Thyroid gland (tissue), 4 donors: ENCODE data around the gene TSSK3. TPM values are rescaled to one million over a fixed set of nuclear protein-coding genes. Genes with fewer than 3 reads are reported as not detected.

Experiments used
- DNase-seq, 2 donors: peaks; one replicate each; pipeline ENCODE4 v3.0.0-alpha.2; 2019
- H3K27ac ChIP-seq, 3 donors: fragments of 200-600 bp; sonication (generic); 1 replicate in 2 of 3; 2 replicates in 1 of 3; pipeline ENCODE4 v1.5.1; 2016 to 2019; ENCODE audit warnings: mild to moderate bottlenecking in 1 of 3, moderate library complexity in 1 of 3
- H3K27me3 ChIP-seq: fragments of 200-600 bp; sonication (generic); one replicate; pipeline ENCODE4 v1.5.1; 2019
- H3K36me3 ChIP-seq, 2 donors: fragments of 200-600 bp; sonication (generic); one replicate each; pipeline ENCODE4 v1.5.1; 2016 to 2019
- H3K4me1 ChIP-seq, 2 donors: fragments of 200-600 bp; sonication (generic); one replicate each; pipeline ENCODE4 v1.5.1; 2017 to 2019
- H3K4me3 ChIP-seq, 3 donors: fragments of 200-600 bp; sonication (generic); replicated peaks in 1 of 3; 1 replicate in 2 of 3; 2 replicates in 1 of 3; pipeline ENCODE4 v1.5.1; 2016; ENCODE audit warnings: mild to moderate bottlenecking in 1 of 3
- H3K9me3 ChIP-seq: fragments of 200-600 bp; sonication (generic); one replicate; pipeline ENCODE4 v1.5.1; 2017
- POLR2A ChIP-seq, 2 donors: fragments of 450-650 bp; IDR thresholded peaks; one replicate each; pipeline ENCODE4 v1.6.1; 2017; ENCODE audit warnings: antibody characterized with exemption in 2 of 2, mild to moderate bottlenecking in 2 of 2, moderate library complexity in 1 of 2
- WGBS, 2 donors: methylation state at CpG; one replicate each; pipeline ENCODE4 v1.1.5; 2017; 5-methylcytosine and 5-hydroxymethylcytosine counted together
- intact Hi-C: fragments of 100-400 bp; cut with DNase I; formaldehyde crosslinking; loops from one replicate; pipeline ENCODE4 v1.15.1; 2023
- total RNA-seq, 4 donors: library from RNA; depleted of rRNA; stranded (reverse); fragments of >200 nt; gene quantifications; one replicate each; pipeline ENCODE4 v1.2.3, GENCODE V29; 2016
- TF ChIP-seq, protein P1 (sequence below), 6 experiments: fragments of 200-600 bp in 3 of 6; fragments of 450-650 bp in 3 of 6; sonication (generic) in 3 of 6; IDR thresholded peaks; one replicate each; pipeline ENCODE4 v1.5.1; 2016 to 2019; ENCODE audit warnings: antibody characterized with exemption in 6 of 6, mild to moderate bottlenecking in 2 of 6, inconsistent platforms in 1 of 6, moderate library complexity in 1 of 6

The TSSK3 gene
- total RNA-seq, 4 donors from 2014 or later = 1.2 to 6.0 (median 2.9) TPM

DNA sequence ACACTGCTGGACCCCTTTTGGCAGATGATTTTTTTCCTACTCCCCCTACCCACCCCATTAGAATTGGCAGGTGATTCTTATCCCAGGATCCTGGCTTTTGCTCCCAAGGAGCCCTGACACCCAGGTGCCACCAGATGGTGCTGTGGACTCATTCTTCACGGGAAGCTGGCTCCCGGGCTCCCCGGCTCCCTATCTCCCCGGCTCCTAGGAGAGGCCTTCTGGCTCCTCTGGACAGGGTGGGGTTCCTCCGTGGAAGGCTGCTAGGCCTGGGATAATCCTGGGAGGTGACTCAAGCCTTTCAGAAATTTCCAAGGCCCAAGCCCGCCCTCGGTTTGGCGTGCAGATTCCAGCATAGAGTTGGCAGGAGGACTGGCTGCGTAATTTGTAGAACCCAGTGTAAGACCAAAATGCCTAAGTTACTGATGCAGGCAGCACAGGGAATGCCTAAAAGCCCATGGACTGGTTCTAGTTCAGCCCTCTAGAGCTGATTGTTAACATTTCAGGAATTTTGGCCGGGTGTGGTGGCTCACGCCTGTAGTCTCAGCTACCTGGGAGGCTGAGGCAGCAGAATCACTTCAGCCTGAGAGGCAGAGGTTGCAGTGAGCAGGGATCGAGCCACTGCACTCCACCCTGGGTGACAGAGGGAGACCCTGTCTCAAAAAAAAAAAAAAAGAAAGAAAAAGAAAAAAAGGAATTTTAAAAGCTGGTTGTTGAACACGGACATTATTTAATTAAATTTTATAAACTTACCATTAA is 38.7 kb downstream of the TSSK3 start:
- intact Hi-C loops = loop anchor here (10.0 kb wide), 1 partner anchor 474 kb away; the partner anchor contains the start of gene FNDC5
- Histone ChIP-seq H3K27ac (peak overlapping the region in 1 of 3 donors; percentile 33), H3K36me3 (no peaks in the 10 kb centered on the region), H3K4me1 (peaks cover 0 to 3% of the 10 kb centered on the region in 2 donors), H3K4me3 (no peak overlapping the region), H3K9me3 (no peaks in the 10 kb centered on the region), H3K27me3 (no peaks in the 10 kb centered on the region)
- TF ChIP-seq POLR2A (IDR thresholded peaks at IDR 0.05) = no peak
- TF ChIP-seq, protein P1, sequence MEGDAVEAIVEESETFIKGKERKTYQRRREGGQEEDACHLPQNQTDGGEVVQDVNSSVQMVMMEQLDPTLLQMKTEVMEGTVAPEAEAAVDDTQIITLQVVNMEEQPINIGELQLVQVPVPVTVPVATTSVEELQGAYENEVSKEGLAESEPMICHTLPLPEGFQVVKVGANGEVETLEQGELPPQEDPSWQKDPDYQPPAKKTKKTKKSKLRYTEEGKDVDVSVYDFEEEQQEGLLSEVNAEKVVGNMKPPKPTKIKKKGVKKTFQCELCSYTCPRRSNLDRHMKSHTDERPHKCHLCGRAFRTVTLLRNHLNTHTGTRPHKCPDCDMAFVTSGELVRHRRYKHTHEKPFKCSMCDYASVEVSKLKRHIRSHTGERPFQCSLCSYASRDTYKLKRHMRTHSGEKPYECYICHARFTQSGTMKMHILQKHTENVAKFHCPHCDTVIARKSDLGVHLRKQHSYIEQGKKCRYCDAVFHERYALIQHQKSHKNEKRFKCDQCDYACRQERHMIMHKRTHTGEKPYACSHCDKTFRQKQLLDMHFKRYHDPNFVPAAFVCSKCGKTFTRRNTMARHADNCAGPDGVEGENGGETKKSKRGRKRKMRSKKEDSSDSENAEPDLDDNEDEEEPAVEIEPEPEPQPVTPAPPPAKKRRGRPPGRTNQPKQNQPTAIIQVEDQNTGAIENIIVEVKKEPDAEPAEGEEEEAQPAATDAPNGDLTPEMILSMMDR (IDR thresholded peaks at IDR 0.05) = peak; percentile 50 to 94 (median 85)
- 44 to 45% methylated on average over 11 to 12 of the region's 13 CpGs for WGBS, 2 donors
- peak; percentile 84 to 87 for DNase-seq

DNA sequence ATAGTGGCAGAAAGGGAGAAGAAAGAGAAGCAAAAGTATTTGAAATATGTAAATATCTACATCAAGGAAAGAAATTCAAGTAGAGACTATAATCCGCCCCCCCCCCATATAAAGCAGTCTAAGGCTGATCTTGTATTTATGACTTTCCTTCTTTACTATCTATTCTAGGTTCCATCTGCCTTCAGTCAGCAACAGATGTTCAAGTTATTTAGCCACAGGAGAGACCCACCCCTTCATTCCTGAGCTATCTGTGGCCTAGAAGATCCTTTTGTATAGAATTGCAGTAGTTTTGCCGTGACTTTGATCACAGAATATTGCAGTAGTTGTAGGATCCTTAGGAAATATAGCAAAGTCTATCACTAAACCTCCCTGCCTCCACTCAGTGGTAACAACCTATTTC is 42.6 kb downstream of the TSSK3 start:
- intact Hi-C loops = loop anchor here (10.0 kb wide), 1 partner anchor 470 kb away; the partner anchor contains the start of gene FNDC5
- no peak overlapping the region for H3K27ac ChIP-seq
- no peaks in the 10 kb centered on the region for H3K9me3 ChIP-seq
- H3K27me3 ChIP-seq = no peaks in the 10 kb centered on the region
- 40 to 44% methylated on average over 2 of the region's 2 CpGs for WGBS, 2 donors
- H3K4me3 ChIP-seq = no peak overlapping the region
- peaks cover 0 to 3% of the 10 kb centered on the region in 2 donors for H3K4me1 ChIP-seq
- no peak for DNase-seq
- no peaks in the 10 kb centered on the region for H3K36me3 ChIP-seq
- TF ChIP-seq, protein P1 (IDR thresholded peaks at IDR 0.05) = no peak
- TF ChIP-seq POLR2A (IDR thresholded peaks at IDR 0.05) = no peak

DNA sequence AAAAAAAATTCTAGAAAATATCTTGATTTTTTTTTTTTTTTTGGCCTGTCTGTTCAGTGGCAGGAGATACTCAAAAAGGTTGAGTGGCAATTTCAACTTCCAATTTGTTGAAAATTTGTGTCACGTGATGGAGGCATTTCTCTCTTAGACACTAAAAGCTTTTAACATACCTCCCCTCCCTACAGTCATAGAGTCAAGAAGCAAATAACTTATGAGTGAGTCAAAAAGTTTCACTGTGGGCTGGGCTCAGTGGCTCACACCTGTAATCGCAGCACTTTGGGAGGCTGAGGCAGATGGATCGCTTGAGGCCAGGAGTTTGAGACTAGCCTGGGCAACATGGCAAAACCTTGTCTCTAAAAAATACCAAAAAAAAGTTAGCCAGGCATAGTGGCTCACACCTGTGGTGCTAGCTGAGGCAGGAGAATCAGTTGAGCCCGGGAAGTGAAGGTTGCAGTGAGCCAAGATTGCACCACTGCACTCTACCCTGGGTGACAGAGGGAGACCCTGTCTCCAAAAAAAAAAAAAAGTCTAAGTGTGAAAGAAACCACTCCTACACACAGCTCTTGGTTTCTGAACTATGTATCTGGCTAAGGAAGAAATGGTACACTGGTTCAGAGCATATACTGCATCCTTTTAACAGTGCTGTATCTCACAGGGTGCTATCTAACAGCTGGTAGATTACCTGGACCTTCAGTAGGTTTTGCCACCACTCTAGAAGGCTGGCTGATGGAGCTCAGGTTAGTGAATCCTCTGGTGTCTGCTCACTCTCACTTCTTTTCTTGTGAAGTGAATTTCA is 43.5 kb downstream of the TSSK3 start:
- Histone ChIP-seq H3K27me3 (no peaks in the 10 kb centered on the region), H3K36me3 (no peaks in the 10 kb centered on the region), H3K27ac (no peak overlapping the region), H3K9me3 (no peaks in the 10 kb centered on the region), H3K4me1 (peaks cover 0 to 2% of the 10 kb centered on the region in 2 donors), H3K4me3 (no peak overlapping the region)
- intact Hi-C loops = loop anchor here (10.0 kb wide), 1 partner anchor 469 kb away; the partner anchor contains the start of gene FNDC5
- no peak for DNase-seq
- TF ChIP-seq, protein P1 (IDR thresholded peaks at IDR 0.05) = no peak
- TF ChIP-seq POLR2A (IDR thresholded peaks at IDR 0.05) = no peak
- 89 to 93% methylated on average over 4 of the region's 4 CpGs for WGBS, 2 donors

- no peak overlapping the region for H3K27ac ChIP-seq
Observed at GRCh38 chr1:32406629-32407111, 44.3 kb downstream of the TSSK3 start.

More at GRCh38 chr1:32406629-32407111, 44.3 kb downstream of the TSSK3 start:
- TF ChIP-seq, protein P1 (IDR thresholded peaks at IDR 0.05) = no peak
- no peak for TF ChIP-seq POLR2A (IDR thresholded peaks at IDR 0.05)
- intact Hi-C loops = loop anchor here (10.0 kb wide), 1 partner anchor 468 kb away; the partner anchor contains the start of gene FNDC5
- Histone ChIP-seq H3K4me1 (no peaks in the 10 kb centered on the region), H3K4me3 (no peak overlapping the region), H3K36me3 (no peaks in the 10 kb centered on the region), H3K9me3 (no peaks in the 10 kb centered on the region), H3K27me3 (no peaks in the 10 kb centered on the region)
- whole genome bisulfite sequencing, 2 donors = 90 to 92% methylated on average over 4 of the region's 4 CpGs
- no peak for DNase-seq
